Measurements from ENCODE around the gene PIP5K1B.
"Not testable (repeated sequence)": the region's sequence is repeated elsewhere in the genome, so short reads cannot be mapped to it uniquely, and the experiment has no call there.

DNA sequence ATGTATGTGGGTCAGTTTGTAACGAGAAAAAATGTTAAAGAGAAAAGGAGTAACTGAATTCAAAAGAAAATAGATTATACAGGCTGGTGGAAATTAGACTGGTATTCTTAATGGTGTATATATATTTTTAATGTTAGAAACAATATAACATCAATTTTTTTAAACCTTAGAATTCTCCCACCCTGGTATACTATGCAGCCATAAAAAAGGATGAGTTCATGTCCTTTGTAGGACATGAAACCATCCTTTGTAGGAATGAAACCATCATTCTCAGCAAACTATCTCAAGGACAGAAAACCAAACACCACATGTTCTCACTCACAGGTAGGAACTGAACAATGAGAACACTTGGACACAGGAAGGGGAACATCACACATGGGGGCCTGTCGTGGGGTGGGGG lies 5.4 kb upstream of the PIP5K1B start:
- not testable (repeated sequence) for TF ChIP-seq EZH2phosphoT487 (IDR thresholded peaks at IDR 0.05; ENCODE audit: borderline replicate concordance, low read length)
- TF ChIP-seq, protein P1, sequence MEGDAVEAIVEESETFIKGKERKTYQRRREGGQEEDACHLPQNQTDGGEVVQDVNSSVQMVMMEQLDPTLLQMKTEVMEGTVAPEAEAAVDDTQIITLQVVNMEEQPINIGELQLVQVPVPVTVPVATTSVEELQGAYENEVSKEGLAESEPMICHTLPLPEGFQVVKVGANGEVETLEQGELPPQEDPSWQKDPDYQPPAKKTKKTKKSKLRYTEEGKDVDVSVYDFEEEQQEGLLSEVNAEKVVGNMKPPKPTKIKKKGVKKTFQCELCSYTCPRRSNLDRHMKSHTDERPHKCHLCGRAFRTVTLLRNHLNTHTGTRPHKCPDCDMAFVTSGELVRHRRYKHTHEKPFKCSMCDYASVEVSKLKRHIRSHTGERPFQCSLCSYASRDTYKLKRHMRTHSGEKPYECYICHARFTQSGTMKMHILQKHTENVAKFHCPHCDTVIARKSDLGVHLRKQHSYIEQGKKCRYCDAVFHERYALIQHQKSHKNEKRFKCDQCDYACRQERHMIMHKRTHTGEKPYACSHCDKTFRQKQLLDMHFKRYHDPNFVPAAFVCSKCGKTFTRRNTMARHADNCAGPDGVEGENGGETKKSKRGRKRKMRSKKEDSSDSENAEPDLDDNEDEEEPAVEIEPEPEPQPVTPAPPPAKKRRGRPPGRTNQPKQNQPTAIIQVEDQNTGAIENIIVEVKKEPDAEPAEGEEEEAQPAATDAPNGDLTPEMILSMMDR (IDR thresholded peaks at IDR 0.05; ENCODE audit: low read depth, low read length, poor library complexity, severe bottlenecking): not testable (repeated sequence)
